HUDEP-2 (cell line): ENCODE data around the gene ERC2.

Source experiments
- DNase-seq, 76 experiments: peaks; one replicate each; lab custom pipeline; 2025; ENCODE audit not compliant: unreplicated experiment in 76 of 76; lab: John Stamatoyannopoulos, UW

Gene ERC2

DNA sequence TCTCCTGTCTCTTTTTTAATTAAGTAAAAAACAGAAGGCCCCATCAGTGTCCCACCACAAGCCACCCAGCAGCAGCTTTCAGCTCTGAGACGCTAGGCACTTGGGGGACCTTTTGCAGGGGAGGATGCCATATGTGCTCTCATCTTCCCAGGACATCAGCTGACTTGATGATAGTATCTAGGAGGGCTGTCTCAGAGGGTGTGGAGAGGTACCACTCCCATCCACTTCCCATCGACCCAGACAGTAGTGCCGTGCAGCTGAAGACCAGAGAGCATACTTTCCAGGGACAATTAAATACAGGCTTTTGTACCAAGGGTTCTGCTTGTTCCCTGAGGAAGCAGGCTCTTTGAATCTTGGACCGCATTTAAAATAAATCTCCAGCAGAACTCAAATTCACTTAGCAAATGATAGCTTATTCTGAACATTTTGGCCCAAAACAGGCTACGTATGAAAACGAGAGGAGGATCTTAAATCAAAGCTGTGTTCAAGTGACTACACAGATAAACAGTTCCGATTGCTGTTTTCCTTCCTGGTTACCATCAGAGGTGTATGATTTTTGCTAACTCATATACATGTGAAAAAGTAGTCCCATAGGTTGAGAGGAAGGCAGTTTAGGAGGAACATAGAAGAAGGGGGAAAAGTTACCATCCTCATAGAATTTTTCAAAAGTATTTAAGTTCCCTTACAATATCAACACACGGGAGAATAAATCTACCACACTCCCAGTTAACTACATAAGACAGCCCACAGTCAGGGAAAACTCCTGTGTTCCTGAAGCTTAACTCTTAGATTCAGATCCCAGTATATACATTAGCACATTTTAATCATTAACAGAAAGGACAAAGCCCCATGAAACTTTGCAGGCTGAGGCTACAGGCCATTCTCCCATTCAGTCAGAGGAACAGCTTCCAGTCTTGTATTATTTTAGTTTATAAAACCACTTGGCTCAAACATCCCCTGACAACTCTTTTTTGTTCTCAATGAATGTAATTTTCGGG, 990.7 kb downstream of the ERC2 start:
- no peak for DNase-seq

DNA sequence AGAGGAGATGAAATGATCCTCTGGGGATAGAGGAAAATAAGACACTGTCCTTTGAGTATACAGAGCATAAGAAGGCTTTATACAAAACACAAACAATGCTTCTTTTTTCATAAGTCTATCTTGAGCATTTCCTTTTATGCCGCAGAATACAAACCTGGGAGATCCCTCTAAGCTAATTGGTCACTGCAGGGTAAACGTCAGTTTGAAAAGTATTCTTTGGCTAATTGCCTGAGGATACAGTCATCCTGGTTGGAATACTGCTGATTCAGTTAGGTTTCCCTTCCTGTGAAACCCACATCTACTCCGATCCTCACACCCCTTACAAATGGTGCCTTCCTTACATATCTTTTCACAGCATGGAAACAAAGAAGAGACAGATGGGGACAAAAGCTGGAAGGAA, 991.8 kb downstream of the ERC2 start:
- DNase-seq: no peak

DNA sequence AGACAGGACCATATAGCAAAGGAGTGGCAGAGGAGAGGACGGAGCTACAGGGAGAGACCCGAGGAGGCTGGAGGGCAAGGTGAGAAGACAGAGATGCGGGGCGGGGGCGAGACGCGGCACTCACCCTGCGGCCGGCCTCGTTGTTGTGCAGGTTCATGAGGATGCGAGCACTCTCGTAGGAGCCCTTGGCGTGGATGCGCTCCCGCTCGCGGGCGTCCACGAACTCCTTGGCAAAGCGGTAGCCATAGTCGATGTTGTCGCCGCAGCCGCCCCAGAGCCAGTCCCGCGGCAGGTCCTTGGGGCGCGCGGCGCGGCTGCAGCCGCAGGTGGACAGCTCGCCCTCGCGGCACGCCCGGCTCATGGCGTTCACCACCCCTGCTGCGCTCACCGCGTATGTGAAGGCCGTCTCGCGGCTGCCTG, 994.0 kb downstream of the ERC2 start:
- no peak for DNase-seq

DNA sequence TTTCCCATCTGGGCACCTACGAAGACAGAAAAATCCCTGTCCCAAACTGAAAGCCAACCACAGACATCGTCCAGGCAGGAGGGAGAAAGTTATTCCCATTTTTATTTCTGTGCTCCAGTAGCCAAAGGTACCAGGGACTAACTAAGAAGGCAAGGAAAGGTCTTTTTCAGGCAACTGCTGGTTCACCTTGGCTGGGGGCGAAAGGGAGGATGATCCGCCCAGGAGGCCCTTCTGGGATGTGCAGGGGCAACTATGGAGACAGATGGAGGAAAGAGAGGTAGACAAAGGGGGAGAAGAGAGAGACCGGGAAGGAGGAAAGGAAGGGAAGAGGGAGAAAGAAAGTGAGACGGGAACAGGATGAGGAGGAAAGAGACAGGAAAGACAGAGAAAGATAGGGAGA, 994.5 kb downstream of the ERC2 start:
- no peak for DNase-seq

DNA sequence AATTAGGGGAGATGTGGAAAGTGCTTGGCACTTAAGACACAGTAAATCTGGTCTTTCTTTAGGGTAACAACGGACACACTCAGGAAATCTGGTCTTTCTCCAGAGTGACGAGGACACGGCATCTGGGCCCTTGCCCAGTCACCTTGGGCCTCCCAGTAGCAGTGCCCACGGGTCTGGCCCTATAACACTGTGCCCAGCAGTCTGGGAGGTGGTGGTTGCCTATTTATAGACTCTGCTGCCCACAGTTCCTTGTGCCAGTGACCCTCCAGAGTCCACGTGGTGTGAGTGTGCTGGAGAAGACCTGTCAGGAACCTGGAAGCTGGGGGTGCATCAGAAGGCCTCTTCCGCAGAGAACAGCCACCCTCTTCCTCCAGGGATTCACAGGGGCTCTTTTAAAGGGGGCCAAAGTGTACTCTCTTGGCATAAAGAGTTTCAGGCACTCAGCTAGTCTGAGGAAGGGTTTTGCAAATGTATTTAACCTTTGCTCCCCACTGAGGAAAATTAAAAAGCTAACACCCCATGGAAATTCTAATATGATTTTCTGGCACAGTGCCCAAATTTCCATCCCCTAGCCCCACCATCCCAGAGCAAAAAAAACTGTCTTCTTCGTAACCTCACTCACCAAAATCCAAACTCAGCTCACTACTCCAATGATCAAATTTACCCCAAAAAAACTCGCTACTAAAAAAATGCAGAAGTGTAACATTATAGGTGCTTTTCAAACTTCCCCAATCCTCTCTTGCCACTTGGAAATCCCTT, 996.6 kb downstream of the ERC2 start:
- no peak for DNase-seq

DNA sequence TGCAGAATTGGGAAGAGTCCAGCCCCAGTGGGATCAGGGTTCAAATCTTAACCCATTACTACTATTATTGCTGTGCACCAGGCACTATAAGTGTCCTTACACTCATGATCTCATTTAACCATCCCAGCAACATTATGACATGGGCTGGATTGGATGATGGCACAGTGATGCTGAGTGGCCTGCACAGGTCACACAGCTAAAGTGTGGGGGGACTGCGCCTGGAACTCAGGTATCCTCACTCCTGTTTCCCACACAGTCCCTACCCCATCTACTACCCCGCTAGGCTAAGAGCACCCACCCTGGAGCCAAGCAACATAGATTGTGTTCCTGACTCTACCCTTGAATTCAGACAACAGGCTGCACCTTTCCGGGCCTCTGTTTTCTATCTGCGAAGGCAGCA, 997.2 kb downstream of the ERC2 start:
- no peak for DNase-seq

DNA sequence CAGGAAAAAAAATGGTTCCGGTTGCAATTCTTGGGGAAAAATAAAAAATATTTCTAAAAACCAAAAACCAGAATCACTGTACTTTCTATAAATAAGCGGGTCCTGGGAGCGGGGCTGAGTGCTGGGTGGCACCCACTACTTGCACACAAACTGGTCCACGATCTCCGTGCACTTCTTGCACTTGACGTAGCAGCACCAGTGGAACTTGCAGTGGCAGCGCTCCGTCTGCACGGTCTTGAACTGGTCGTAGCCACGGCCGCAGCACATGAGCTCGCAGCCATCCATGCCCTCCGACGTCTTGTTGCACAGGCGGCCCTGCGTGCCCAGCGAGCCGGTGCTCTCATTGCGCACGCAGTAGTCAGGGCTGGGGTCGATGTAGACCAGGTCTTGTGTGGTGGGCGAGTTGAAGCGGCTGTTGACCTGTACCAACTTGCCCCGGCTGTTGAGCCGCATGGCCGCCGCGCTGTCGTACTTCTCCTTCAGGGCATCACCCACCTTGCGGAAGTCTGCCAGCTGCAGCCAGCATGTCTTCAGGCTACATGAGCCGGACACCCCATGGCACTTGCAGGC, 998.2 kb downstream of the ERC2 start:
- no peak for DNase-seq

DNA sequence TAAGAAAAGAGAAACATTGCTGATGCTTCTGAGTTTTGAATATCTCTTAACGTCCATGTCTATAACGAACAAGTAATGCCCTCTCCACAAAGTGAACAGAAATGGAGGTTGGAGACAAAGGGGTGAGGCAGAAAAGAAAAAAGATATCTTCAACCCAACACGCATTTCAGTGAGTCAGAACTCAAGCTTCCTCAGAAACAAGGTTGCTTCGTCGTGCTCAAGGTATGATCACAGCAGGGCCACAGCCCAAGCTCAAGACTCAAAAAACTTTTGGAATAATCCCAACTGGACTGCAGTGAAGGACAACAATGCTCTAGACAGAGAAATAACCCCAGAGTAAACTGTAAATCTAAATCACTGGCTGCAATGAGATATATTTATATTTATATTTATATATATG, 1000.0 kb downstream of the ERC2 start:
- DNase-seq: no peak

DNA sequence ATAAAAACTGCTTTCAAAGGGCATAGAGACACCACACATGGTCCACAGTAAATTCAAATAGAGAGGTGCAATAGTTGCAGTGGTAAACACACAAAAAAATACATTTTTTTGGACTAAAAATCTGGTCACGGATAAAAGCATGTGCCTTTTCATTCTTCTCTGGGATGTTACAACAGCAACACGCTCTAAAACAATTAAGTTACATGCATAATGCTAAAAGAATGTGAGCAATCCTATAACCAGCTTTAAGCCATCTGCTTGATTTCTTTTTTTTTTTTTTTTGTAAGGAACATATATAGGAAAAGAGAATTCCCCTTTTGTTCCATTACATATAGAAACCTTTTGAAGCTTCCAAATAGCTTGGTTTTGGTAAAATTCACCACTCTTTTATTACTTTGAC, 1001.2 kb downstream of the ERC2 start:
- DNase-seq: no peak

DNA sequence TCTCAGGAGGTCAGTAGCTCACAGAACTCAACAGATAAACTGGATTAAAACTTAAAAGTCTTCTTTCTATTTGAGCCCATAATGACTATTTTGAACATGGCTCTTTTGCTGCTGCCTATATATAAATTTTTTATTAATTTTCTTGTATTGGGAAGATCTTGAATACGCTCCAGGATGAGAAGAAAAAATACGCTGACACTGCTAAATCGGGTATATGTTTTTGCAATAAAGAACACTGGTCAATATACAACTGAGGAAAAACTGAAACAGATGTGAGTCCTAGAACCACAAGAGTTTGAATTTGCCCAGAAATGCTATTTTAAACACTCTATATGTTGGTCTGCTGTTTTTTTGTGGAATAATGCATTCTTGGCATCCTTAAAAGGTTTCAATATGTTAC, 1001.7 kb downstream of the ERC2 start:
- DNase-seq: no peak

DNA sequence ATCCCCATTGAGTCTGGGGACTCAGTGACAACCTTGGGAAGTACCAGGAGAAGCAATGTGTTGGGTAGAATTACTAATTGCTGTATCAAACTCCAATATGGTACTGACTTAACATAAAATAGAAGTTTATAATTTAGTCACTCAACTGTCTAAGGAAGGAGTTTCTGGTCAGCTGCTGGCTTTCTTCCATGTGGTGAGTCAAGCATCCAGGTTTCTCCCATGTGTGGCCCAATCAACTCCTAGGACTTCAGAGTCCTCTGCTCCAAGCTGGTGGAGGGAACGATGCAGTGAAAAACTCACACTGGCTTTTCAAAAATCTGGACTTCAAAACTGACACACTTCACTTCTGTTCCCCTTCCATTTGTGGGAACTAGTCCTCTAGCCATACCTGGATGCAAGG, 1006.4 kb downstream of the ERC2 start:
- no peak for DNase-seq

DNA sequence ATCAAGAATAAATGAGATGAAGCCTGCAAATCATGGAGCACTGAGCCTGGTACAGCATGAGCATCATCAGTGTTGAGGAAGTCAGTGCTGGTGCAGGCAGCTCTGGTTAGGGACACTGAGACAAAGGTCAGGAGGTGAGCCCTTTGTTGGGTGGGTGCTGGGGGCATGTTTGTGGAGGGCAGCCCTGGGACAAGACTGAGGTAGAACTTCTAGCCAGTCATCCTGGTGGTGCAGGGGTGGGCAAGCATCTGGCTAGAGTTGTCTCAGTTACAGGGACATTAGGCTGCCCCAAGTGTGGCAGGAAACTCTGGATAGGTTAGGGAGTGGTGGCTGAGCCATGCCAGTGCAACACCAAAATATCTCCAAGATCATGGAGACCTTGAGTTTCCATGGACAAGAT, 1008.4 kb downstream of the ERC2 start:
- no peak for DNase-seq
